Sigmoid colon (tissue), 7 donors: ENCODE results near the gene XKR7. TPM values are rescaled to one million over a fixed set of nuclear protein-coding genes. Genes with fewer than 3 reads are reported as not detected.
"Not testable (repeated sequence)": the region's sequence is repeated elsewhere in the genome, so short reads cannot be mapped to it uniquely, and the experiment has no call there.

ENCODE experiments used
- DNase-seq: peaks from one replicate; pipeline ENCODE4 v3.0.0-alpha.2; 2019
- H3K27ac ChIP-seq, 4 donors: fragments of 200-600 bp; sonication (generic); one replicate each; pipeline ENCODE4 v1.5.1; 2016 to 2019; ENCODE audit warnings: mild to moderate bottlenecking in 1 of 4
- H3K27me3 ChIP-seq, 3 donors: fragments of 200-600 bp; sonication (generic); one replicate each; pipeline ENCODE4 v1.5.1; 2019; ENCODE audit warnings: mild to moderate bottlenecking in 1 of 3
- H3K36me3 ChIP-seq, 4 donors: fragments of 200-600 bp; sonication (generic); one replicate each; pipeline ENCODE4 v1.5.1; 2016 to 2019
- H3K4me1 ChIP-seq, 4 donors: fragments of 200-600 bp; sonication (generic); one replicate each; pipeline ENCODE4 v1.5.1; 2017 to 2019
- H3K4me3 ChIP-seq, 4 donors: fragments of 200-600 bp; sonication (generic); one replicate each; pipeline ENCODE4 v1.5.1; 2017 to 2019; ENCODE audit warnings: mild to moderate bottlenecking in 2 of 4, moderate library complexity in 1 of 4
- H3K9me3 ChIP-seq, 4 donors: fragments of 200-600 bp in 3 of 4; sonication (generic) in 3 of 4; one replicate each; pipeline versions ENCODE4 v1.5.1 to v1.6.1; 2013 to 2019
- EP300 ChIP-seq, 4 donors: sonication (generic); formaldehyde crosslinking; IDR thresholded peaks; one replicate each; pipeline ENCODE4 v1.6.1; 2017; ENCODE audit warnings: antibody characterized with exemption in 4 of 4
- POLR2A ChIP-seq, 2 donors: fragments of 450-650 bp; IDR thresholded peaks; one replicate each; pipeline ENCODE4 v1.6.1; 2016; ENCODE audit warnings: antibody characterized with exemption in 2 of 2, mild to moderate bottlenecking in 2 of 2, moderate library complexity in 2 of 2
- POLR2AphosphoS5 ChIP-seq, 4 donors: sonication (generic); formaldehyde crosslinking; IDR thresholded peaks; one replicate each; pipeline ENCODE4 v1.6.1; 2017; ENCODE audit warnings: antibody characterized with exemption in 4 of 4
- WGBS, 2 donors: extraction: QIAGEN DNeasy Blood & Tissue Kit; methylation state at CpG; one replicate each; pipeline ENCODE4 v1.1.7; 2013; 5-methylcytosine and 5-hydroxymethylcytosine counted together
- intact Hi-C: fragments of 100-400 bp; cut with DNase I; formaldehyde crosslinking; loops from one replicate; pipeline ENCODE4 v1.15.1; 2023
- polyA plus RNA-seq, 3 donors: library from polyadenylated mRNA; stranded (reverse); fragments of 200-250 nt; gene quantifications; one replicate each; pipeline ENCODE4 v1.2.3, GENCODE V29; 2013
- total RNA-seq, 4 donors: library from RNA; depleted of rRNA; stranded (reverse); fragments of >200 nt; gene quantifications; one replicate each; pipeline ENCODE4 v1.1.0, GENCODE V29; 2016
- TF ChIP-seq, protein P1 (sequence below), 4 experiments: fragments of 450-650 bp in 3 of 4; fragments of 200-600 bp in 1 of 4; IDR thresholded peaks; one replicate each; pipeline ENCODE4 v1.5.1; 2016 to 2019; ENCODE audit warnings: antibody characterized with exemption in 4 of 4, mild to moderate bottlenecking in 3 of 4, moderate library complexity in 2 of 4
- donor health status: healthy with polysubstance abuse.
- donor health status: Bipolar disorder and iron deficiency.
- donor health status: healthy.

Gene XKR7, protein sequence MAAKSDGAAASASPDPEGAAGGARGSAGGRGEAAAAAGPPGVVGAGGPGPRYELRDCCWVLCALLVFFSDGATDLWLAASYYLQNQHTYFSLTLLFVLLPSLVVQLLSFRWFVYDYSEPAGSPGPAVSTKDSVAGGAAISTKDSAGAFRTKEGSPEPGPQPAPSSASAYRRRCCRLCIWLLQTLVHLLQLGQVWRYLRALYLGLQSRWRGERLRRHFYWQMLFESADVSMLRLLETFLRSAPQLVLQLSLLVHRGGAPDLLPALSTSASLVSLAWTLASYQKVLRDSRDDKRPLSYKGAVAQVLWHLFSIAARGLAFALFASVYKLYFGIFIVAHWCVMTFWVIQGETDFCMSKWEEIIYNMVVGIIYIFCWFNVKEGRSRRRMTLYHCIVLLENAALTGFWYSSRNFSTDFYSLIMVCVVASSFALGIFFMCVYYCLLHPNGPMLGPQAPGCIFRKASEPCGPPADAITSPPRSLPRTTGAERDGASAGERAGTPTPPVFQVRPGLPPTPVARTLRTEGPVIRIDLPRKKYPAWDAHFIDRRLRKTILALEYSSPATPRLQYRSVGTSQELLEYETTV
- total RNA-seq, result under 1 TPM in 2 of 4 donors, not detected in 2; under 0.01 to 0.14 TPM
- under 1 TPM in 1 of 3 donors, not detected in 2; 0.15 TPM for polyA plus RNA-seq

DNA sequence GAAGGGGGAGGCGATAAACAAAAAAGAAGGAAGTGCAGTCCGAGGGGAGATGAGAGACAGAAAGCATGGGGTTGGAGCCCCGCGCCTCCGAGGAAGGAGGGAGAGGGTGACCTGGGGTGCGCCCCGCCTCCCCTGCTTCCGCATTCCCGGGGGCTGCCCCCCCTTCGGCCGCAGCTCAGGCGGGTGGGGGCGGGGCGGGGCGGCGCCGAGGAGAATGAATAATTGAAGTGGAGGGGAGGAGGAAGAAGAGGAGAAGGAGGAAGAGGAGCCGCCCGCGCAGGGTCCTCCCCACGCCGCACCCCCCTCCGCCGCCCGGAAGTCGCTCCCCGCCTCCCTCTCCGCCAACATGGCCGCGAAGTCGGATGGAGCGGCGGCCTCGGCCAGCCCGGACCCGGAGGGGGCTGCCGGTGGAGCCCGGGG, at the start of gene XKR7:
TSS of gene XKR7 (plus strand) at position 322 of the 420 bp plus-strand sequence. CDS start at position 347, 25 bp downstream.
- intact Hi-C loops, result no loop called here
- peaks cover 12 to 50% (median 31%) of the 10 kb centered on the region in 3 donors for H3K27me3 ChIP-seq
- peaks cover 0 to 8% (median 3%) of the 10 kb centered on the region in 4 donors for H3K4me1 ChIP-seq
- H3K9me3 ChIP-seq, result no peaks in the 10 kb centered on the region
- TF ChIP-seq EP300 (IDR thresholded peaks at IDR 0.05) (no peak), POLR2AphosphoS5 (IDR thresholded peaks at IDR 0.05) (no peak), POLR2A (IDR thresholded peaks at IDR 0.05) (no peak)
- TF ChIP-seq, protein P1, sequence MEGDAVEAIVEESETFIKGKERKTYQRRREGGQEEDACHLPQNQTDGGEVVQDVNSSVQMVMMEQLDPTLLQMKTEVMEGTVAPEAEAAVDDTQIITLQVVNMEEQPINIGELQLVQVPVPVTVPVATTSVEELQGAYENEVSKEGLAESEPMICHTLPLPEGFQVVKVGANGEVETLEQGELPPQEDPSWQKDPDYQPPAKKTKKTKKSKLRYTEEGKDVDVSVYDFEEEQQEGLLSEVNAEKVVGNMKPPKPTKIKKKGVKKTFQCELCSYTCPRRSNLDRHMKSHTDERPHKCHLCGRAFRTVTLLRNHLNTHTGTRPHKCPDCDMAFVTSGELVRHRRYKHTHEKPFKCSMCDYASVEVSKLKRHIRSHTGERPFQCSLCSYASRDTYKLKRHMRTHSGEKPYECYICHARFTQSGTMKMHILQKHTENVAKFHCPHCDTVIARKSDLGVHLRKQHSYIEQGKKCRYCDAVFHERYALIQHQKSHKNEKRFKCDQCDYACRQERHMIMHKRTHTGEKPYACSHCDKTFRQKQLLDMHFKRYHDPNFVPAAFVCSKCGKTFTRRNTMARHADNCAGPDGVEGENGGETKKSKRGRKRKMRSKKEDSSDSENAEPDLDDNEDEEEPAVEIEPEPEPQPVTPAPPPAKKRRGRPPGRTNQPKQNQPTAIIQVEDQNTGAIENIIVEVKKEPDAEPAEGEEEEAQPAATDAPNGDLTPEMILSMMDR (IDR thresholded peaks at IDR 0.05), result no peak
- 0 to 5% methylated on average over 38 of the region's 38 CpGs for WGBS, 2 donors
- no peak for DNase-seq
- H3K27ac ChIP-seq, result no peak within 1 kb of the TSS
- no peak within 1 kb of the TSS for H3K4me3 ChIP-seq
- H3K36me3 ChIP-seq, result no peaks in the 10 kb centered on the region

DNA sequence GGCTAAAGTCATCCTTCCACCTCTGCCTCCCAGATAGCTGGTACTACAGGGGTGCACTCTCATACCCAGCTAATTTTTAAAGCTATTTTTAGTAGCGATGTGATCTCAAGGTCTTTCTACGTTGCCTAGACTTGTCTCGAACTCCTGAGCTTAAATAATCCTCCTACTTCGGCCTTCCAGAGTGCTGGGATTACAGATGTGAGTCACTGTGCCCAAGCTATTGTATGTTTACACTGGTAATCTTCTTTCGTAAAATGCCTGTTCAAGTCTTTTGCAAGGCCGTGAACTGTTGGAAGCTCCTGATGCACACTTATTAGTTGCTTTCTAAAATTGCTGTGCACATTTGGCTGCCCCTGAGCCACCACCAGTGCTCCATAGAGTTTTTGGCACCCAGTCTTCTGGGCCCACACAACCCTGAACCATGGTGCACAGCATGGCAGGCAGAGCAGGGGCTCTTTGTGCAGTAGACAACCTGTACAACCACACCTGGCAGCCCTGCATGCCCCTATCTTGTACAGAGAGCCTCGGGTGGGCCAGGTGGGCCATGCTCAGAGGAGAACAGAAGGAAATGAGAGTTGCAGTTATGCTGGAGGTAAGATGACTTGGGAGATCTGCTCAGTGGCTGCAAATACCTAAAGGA, 49.4 kb upstream of the XKR7 start:
- Histone ChIP-seq H3K27me3 (peaks cover 0 to 8% (median 0%) of the 10 kb centered on the region in 3 donors), H3K4me1 (peaks cover 0 to 11% (median 4%) of the 10 kb centered on the region in 4 donors), H3K36me3 (no peaks in the 10 kb centered on the region), H3K4me3 (no peak overlapping the region), H3K9me3 (no peaks in the 10 kb centered on the region), H3K27ac (no peak overlapping the region)
- 68 to 81% methylated on average over 7 of the region's 7 CpGs for WGBS, 2 donors
- peak; percentile 13 for DNase-seq
- TF ChIP-seq, protein P1 (IDR thresholded peaks at IDR 0.05), result no peak
- TF ChIP-seq POLR2A (IDR thresholded peaks at IDR 0.05) (no peak), EP300 (IDR thresholded peaks at IDR 0.05) (no peak), POLR2AphosphoS5 (IDR thresholded peaks at IDR 0.05) (no peak)
- intact Hi-C loops, result no loop called here

DNA sequence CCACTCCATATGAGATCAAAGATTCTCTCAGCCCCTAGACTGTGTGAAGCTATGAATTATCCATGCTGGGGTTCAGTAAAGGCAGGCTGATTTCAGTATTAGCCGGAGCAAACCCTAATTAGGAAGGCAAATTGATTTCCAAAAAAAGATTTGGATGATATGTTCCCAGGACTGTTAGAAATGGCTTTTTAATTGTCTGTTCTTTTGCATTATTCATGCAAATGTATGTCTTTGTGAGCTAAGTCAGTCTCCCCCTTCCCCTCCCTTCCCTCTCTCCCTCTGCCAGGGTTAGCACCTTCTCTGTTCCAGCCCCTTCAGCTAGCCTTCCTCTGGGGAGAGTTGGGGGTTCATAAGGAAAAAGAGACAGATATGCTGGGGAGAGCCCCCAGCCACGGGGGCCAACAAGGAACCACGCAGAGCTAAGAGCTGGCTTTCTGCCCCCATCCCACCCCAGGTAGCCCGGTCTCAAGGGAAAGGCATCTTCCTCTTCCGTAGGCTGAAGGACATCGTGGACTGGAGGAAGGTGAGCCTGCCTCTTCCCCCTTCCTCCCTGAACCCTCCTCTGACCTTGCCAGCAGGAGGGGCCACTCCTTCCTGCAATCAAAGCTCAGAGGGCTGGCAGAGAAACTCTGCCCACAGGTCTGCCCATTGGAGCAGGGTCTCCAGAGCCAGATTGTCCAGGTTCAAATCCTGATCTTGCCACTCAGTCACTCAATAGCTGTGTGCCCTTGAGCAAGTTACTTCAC, 48.4 kb upstream of the XKR7 start:
- H3K27me3 ChIP-seq, result peaks cover 0 to 16% (median 0%) of the 10 kb centered on the region in 3 donors
- H3K4me3 ChIP-seq, result no peak overlapping the region
- H3K9me3 ChIP-seq, result no peaks in the 10 kb centered on the region
- H3K36me3 ChIP-seq, result no peaks in the 10 kb centered on the region
- WGBS, 2 donors, result 67 to 68% methylated on average over 6 of the region's 6 CpGs
- H3K27ac ChIP-seq, result no peak overlapping the region
- intact Hi-C loops, result no loop called here
- DNase-seq, result peak; percentile 29
- TF ChIP-seq EP300 (IDR thresholded peaks at IDR 0.05) (no peak), POLR2A (IDR thresholded peaks at IDR 0.05) (no peak), POLR2AphosphoS5 (IDR thresholded peaks at IDR 0.05) (no peak)
- TF ChIP-seq, protein P1 (IDR thresholded peaks at IDR 0.05), result no peak
- peaks cover 0 to 11% (median 4%) of the 10 kb centered on the region in 4 donors for H3K4me1 ChIP-seq

DNA sequence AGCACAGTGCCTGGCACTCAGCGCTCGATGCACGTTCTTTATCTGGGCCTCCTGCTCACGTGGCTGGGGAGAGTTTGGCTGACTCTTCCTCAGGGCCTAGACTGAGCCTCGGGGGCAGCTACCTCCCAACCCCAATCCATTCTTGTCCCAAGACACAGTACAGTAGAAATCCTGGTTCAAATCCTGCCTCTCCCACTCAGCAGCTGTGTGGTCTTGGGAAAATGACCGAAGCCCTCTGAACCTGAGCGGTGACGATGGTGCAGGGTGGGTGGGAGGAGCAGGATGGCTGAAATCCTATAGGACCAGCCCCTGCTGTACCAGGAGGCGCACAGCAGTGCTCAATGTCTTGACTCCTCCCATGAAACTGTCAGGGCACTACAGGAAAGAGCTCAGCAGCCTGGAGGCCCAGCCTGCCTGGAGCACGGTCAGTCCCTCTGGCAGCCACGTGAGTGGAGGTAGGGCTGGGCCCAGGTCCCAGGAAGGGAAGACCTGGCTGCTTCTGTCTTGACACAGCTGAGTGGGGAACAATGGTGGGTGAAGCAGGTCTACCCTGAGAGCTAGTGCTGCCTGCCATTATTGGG, 47.6 kb upstream of the XKR7 start:
- intact Hi-C loops, result no loop called here
- WGBS, 2 donors, result 80 to 87% methylated on average over 11 of the region's 11 CpGs
- Histone ChIP-seq H3K4me3 (no peak overlapping the region), H3K27me3 (peaks cover 0 to 24% (median 0%) of the 10 kb centered on the region in 3 donors), H3K9me3 (no peaks in the 10 kb centered on the region), H3K27ac (no peak overlapping the region), H3K36me3 (no peaks in the 10 kb centered on the region), H3K4me1 (peaks cover 0 to 11% (median 4%) of the 10 kb centered on the region in 4 donors)
- peak; percentile 35 for DNase-seq
- TF ChIP-seq EP300 (IDR thresholded peaks at IDR 0.05) (no peak), POLR2A (IDR thresholded peaks at IDR 0.05) (no peak), POLR2AphosphoS5 (IDR thresholded peaks at IDR 0.05) (no peak)
- TF ChIP-seq, protein P1 (IDR thresholded peaks at IDR 0.05), result no peak

DNA sequence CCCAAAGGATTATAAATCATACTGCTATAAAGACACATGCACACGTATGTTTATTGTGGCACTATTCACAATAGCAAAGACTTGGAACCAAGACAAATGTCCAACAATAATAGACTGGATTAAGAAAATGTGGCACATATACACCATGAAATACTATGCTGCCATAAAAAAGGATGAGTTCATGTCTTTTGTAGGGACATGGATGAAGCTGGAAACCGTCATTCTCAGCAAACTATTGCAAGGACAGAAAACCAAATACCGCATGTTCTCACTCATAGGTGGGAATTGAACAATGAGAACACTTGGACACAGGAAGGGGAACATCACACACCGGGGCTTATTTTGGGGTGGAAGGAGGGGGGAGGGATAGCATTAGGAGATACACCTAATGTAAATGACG, 46.5 kb upstream of the XKR7 start:
- H3K36me3 ChIP-seq, H3K4me1 ChIP-seq, H3K27ac ChIP-seq, DNase-seq, intact Hi-C loops, H3K4me3 ChIP-seq, H3K9me3 ChIP-seq: not testable (repeated sequence)
- H3K27me3 ChIP-seq, result peaks cover 0 to 30% (median 0%) of the 10 kb centered on the region in 3 donors
- 86 to 96% methylated on average over 5 of the region's 5 CpGs for WGBS, 2 donors
